ENCODE results near the gene FUT2.

DNA sequence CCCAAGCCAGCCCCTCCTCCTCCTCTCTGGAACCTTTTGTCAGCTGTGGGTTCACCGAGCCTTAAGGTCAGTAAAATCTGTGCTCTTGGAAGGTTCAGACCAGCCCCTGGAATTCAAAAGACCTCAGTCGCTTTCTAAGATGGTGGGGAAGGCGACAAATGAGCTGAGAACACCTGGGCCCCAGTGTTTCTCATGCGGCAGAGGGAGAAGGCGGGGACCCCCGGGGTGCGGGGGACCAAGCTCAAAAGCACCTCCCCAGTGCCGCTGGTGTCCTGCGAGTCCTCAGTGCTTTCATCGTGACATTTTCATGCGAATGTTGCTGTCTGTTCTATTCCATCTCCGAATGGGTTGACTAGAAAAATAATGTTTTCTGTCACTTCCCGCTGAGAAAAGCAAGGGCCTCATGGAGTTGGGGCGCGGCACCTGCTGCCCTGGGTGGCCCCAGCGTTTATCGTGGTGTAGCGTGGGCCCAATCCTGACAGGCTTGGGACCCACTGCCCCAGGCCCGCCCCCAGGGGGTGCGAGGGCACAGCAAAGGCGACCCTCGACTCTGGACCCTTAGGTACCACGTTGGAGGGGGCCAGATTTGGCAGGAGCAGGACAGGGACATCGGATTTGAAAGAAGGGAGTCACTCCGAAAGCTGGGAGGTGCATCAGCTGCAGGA is 22.2 kb upstream of the FUT2 start:
- TF ChIP-seq, protein P1, sequence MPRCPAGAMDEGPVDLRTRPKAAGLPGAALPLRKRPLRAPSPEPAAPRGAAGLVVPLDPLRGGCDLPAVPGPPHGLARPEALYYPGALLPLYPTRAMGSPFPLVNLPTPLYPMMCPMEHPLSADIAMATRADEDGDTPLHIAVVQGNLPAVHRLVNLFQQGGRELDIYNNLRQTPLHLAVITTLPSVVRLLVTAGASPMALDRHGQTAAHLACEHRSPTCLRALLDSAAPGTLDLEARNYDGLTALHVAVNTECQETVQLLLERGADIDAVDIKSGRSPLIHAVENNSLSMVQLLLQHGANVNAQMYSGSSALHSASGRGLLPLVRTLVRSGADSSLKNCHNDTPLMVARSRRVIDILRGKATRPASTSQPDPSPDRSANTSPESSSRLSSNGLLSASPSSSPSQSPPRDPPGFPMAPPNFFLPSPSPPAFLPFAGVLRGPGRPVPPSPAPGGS (IDR thresholded peaks at IDR 0.05), result no peak
- TF ChIP-seq, protein P2, sequence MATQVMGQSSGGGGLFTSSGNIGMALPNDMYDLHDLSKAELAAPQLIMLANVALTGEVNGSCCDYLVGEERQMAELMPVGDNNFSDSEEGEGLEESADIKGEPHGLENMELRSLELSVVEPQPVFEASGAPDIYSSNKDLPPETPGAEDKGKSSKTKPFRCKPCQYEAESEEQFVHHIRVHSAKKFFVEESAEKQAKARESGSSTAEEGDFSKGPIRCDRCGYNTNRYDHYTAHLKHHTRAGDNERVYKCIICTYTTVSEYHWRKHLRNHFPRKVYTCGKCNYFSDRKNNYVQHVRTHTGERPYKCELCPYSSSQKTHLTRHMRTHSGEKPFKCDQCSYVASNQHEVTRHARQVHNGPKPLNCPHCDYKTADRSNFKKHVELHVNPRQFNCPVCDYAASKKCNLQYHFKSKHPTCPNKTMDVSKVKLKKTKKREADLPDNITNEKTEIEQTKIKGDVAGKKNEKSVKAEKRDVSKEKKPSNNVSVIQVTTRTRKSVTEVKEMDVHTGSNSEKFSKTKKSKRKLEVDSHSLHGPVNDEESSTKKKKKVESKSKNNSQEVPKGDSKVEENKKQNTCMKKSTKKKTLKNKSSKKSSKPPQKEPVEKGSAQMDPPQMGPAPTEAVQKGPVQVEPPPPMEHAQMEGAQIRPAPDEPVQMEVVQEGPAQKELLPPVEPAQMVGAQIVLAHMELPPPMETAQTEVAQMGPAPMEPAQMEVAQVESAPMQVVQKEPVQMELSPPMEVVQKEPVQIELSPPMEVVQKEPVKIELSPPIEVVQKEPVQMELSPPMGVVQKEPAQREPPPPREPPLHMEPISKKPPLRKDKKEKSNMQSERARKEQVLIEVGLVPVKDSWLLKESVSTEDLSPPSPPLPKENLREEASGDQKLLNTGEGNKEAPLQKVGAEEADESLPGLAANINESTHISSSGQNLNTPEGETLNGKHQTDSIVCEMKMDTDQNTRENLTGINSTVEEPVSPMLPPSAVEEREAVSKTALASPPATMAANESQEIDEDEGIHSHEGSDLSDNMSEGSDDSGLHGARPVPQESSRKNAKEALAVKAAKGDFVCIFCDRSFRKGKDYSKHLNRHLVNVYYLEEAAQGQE (IDR thresholded peaks at IDR 0.05), result no peak
- TF ChIP-seq RNF2 (IDR thresholded peaks at IDR 0.05; ENCODE audit: borderline replicate concordance, low read depth) (no peak), RCOR1 (IDR thresholded peaks at IDR 0.05; ENCODE audit: low read depth, low read length) (no peak), RAD21 (conservative IDR thresholded peaks at IDR 0.05 in 1 of 2, IDR thresholded peaks at IDR 0.05 in 1 of 2) (no peak), POLR2A (IDR thresholded peaks at IDR 0.05; ENCODE audit: low read length) (no peak), RFX5 (IDR thresholded peaks at IDR 0.05) (no peak), SMC3 (IDR thresholded peaks at IDR 0.05) (no peak), FOSL2 (IDR thresholded peaks at IDR 0.05) (no peak), FOSL2 (CRISPR knock-in tag; IDR thresholded peaks at IDR 0.05) (no peak), CBX8 (IDR thresholded peaks at IDR 0.05) (no peak), MAFK (IDR thresholded peaks at IDR 0.05; ENCODE audit: partially characterized antibody) (no peak), KDM1A (IDR thresholded peaks at IDR 0.05; ENCODE audit: low read depth) (no peak)
- TF ChIP-seq, protein P3, sequence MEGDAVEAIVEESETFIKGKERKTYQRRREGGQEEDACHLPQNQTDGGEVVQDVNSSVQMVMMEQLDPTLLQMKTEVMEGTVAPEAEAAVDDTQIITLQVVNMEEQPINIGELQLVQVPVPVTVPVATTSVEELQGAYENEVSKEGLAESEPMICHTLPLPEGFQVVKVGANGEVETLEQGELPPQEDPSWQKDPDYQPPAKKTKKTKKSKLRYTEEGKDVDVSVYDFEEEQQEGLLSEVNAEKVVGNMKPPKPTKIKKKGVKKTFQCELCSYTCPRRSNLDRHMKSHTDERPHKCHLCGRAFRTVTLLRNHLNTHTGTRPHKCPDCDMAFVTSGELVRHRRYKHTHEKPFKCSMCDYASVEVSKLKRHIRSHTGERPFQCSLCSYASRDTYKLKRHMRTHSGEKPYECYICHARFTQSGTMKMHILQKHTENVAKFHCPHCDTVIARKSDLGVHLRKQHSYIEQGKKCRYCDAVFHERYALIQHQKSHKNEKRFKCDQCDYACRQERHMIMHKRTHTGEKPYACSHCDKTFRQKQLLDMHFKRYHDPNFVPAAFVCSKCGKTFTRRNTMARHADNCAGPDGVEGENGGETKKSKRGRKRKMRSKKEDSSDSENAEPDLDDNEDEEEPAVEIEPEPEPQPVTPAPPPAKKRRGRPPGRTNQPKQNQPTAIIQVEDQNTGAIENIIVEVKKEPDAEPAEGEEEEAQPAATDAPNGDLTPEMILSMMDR (IDR thresholded peaks at IDR 0.05), result no peak

Measured in A549 (cell line).